HG03064 (cell line): ENCODE measurements around the gene SMIM38.

Experiments used
- ATAC-seq: cut with Tn5 transposase; IDR thresholded peaks from one replicate; pipeline ENCODE4 v1.9.1; 2021; ENCODE audit warnings: low read depth; ENCODE audit not compliant: unreplicated experiment

The SMIM38 gene

DNA sequence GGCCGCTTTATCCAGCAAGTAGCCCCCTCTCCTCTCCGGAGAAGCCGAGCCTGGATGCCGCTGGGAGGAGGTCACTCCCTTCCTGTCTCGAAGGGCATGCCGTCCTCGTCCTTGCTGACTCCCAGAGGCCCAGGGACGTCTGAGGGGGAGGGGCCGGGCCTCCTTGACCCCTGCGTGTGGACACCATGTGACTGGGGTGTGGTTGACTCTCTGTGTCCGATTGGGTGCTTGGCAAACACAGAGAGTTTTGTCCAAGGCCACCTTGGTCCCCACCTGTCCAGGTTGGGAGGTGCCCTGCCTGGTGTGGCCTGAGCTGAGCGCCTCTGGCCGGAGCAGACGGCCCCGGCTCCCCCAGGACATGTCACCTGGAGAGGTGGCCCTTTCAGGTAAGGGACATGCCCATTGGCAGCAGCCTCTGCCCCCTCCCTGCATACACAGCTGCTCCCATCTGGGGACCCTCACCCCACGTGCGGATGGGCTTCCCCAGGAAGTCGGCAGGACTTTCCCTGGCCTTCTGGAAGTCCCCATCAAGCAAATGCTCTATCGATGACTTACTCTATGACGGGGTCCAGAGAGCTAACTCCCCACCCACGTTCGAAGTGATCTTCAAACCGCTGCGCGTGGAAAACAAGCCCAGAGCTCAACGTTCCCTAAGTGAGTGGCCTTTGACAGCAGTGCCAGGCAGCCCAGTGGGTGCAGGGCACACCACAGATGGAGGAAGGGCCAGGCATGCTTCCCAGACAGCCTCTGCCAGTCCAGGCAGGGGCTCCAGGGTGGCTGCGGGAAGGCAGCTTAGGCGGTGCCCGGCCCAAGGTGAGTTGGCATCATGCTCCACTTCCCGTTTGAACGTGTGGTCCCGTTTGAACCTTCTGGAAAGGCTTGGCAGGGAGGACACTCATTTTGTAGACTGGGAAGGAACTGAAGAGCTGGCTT is at the start of gene SMIM38:
Gene SMIM38, plus strand, starts transcription at position 634 of the 933 bp plus-strand sequence. CDS start 1,912 bp downstream, outside the sequence.
- ATAC-seq = no peak

DNA sequence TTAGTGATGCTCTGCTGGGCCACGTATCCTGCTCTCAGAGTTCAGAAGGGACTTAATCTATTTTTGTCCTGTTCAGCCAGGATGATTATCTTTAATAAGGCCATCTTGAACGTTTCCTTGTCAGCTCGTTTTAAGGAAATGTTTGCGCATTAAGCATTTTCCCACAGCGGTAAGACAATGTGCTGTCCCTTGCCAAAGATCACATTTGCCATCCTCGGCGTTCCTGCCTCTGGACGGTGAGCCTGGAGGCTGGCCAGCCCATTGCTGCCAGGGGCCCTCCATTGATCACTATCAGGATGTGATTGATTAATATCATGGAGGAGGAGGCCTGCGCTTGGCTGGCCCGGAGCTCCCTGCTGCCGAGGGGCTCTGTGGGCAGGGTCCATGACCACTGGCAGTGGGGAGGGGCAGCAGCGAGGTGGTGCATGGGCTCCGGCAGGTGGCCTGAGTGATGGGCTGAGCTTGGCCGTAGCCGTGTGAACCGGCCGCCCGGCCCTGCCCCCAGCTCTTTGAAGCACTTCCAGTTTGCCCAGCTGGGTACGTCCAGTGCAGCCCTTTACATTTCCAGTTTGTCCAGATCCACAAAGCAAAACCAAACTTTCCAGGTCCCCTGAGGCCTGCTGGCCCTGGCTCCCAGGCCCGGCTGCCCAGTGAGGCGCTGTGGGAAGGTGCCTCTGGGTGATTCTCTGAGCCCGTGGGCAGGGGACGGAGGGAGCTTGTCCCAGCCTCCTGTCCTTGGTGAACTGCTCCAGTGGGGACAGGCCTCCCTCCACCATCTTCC is 49.5 kb upstream of the SMIM38 start:
- ATAC-seq = no peak

DNA sequence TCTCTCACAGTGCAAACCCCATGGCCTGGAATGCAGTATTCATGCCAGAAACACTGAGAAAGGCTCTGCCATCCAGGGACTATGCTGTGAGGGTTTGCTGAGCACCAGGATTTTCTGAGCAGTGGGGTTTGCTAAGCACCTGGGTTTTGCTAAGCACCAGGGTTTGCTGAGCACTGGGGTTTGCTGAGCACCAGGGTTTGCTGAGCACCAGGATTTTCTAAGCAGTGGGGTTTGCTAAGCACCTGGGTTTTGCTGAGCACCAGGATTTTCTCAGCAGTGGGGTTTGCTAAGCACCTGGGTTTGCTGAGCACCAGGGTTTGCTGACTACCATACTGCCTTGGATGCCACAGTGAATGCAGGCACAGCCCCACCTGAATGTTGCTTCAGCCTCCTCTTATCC is 48.3 kb upstream of the SMIM38 start:
- ATAC-seq = no peak

DNA sequence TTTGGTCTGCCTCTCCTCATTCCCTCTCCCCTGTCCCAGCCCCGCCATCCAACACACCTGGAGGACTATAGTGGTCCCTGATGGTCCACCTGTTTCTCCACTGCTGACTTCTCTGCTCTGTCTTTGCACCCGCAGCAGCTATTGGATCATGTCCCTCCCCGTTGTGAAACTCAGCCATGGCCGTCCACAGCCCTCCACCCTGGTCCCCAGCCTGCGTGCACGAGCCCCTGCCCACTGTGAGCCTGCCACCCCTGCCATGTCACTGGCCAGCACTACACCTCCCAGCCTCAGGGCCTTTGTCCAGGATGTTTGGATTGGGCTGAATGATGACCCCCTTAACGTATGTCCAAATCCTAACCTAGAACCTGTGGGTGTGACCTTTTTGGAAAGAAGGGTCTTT is 47.7 kb upstream of the SMIM38 start:
- ATAC-seq = no peak

DNA sequence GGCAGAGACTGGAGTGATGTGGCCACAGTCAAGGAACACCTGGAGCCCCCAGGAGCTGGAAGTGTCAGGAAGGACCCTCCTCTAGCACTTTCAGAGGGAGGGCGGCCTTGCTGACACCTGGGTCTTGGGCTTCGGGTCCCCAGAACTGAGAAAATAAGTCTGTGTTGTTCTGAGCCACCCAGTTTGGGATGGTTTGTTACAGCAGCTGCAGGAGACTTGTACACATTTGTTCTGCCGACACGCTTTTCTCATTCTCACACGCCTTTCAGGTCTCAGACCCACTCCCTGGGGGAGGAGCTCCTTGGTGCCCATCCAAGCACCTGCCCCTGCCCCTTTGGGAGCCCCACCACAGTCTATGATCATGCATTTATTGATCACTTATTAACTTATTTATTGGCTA is 47.2 kb upstream of the SMIM38 start:
- no peak for ATAC-seq

DNA sequence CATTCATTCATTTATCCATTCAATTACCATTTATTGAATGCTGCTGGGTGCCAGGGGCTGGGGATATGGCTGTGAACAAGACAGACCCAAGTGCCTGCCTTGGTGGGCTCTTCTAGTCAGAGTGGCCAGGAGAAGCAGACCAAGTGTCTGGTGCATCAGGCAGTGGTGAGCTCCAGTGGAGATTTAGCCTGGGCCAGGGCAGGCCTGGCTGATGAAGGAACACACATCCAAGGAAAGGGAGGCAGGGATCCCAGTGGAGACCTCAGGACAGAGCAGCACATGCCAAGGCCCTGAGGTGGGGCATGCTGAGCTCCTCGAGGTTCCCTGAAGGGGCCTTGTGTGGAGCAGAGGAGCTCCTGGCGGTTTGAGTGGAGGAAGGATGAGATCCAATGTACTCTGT is 46.6 kb upstream of the SMIM38 start:
- ATAC-seq = no peak

DNA sequence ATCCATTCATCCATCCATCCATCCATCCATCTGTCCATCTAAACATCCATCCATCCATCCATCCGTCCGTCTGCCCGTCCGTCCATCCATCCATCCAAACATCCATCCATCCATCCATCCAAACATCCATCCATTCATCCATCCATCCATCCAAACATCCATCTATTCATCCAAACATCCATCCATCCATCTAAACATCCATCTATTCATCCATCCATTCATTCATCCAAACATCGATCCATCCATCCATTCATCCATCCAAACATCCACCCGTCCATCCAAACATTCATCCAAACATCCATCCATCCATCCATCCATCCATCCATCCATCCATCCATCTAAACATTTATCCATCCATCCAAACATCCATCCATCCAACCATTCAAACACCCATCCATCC is 45.3 kb upstream of the SMIM38 start:
- no peak for ATAC-seq

DNA sequence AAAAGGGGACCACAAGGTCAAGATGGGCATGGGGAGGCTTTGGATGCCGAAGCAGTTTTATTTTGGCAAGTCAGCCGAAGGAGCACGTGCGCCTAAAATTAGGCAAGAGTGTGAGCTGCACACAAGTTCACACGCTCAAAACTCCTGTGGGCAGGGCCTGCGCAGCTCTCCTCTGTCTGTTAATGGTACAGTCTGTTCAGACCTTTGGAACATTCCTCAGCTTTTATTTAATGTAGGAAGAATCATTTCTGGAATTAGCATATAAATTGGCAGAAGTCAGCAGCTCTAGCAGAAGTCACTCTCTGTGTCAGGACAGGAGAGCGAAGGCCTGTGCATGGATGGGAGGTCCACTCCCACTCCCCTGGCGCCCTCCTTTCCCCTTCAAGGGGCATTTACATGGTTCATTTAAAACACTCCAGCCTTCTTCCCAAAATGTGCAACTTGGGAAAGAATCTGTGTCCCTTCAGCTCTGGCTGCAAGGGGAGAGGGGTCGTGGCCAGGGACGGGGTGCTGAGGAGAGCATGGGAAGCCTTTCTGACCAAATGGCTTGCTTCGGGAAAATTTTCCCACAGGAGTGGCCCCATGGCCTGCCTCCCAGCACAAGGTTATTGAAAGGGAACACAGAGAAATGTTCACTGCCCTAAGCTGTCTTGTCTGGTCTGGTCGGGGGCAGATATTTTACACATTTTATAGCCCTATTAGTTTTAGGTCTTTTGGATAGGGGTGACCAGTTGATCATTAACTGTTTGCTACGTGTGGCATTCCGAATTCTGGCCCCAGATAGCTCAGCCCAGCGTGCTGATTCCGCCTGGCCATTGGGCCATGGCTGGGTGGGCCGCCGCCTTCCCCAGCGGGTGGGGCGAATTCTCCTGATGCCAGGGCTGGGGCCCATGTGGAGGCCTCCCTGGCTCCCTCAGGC is 43.9 kb upstream of the SMIM38 start:
- ATAC-seq = no peak

DNA sequence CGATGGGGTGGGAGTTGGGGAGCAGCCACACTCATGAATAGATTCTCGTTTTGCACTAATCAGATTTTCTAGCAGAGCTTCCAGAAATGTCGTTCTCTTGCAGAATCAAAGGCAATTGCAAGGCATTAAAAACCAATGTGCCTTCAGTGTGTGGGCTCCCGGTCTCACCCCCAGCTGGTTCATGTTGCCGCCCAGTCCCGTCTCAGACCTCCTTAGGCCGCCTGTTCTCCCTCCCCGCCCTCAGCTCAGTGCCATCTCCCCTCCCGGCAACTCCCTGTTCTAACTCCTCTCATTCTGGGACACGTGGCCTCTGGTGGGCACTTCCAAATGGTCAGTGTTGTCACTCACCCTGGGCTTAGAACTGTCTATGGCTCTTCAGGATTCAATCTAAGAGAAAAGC is 42.5 kb upstream of the SMIM38 start:
- ATAC-seq = no peak

DNA sequence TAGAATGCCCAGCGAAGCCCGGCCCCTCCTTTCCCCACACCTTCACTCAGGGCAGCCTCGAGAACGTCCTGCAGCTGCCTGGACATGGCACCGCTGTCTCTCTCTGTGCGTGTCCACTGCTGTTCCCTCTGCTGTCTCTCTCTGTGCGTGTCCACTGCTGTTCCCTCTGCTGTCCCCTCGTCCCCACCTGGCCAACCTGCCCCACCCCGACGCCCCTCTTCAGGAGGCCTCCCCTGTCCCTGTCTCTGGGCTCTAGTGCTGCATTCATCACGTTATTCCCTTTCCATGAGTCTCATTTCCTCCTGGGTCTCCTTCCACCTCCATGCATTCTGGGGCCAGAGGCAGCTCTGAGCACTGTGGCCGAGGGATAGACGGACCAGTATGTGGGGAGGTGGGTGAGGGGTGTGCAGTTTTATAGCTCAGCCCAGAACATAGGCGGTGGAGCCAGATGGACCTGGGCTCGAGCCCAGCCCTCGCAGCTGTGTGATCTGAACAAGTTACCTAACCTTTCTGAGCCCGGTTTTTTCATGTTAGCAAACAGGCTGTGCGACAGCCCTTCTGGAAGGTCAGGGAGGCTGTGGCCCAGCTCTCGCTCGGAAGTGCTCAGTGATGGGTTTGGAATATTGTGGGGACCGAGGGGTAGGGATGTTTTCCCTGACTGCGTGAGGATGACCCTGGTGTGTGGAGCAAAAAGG is 41.9 kb upstream of the SMIM38 start:
- ATAC-seq = no peak

DNA sequence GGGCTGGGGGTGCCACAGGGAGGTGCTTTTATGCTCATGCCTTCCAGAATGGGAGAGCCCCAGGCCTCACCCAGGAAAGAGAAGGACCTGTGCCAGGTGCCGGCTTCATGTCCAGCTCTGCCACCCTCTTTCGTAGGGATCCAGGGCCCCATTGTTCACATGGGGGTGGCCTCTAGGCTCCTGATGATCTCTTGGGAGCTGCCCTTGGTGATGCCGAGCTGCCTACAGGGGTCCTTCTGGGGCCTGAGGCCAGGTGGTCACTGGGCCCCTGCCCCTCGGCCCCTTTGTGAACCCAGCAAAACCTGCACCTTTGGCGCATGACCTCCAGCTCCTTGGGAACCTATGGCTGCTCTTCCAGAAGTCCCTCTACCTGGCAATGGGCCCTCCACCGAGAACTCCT is 41.4 kb upstream of the SMIM38 start:
- no peak for ATAC-seq

DNA sequence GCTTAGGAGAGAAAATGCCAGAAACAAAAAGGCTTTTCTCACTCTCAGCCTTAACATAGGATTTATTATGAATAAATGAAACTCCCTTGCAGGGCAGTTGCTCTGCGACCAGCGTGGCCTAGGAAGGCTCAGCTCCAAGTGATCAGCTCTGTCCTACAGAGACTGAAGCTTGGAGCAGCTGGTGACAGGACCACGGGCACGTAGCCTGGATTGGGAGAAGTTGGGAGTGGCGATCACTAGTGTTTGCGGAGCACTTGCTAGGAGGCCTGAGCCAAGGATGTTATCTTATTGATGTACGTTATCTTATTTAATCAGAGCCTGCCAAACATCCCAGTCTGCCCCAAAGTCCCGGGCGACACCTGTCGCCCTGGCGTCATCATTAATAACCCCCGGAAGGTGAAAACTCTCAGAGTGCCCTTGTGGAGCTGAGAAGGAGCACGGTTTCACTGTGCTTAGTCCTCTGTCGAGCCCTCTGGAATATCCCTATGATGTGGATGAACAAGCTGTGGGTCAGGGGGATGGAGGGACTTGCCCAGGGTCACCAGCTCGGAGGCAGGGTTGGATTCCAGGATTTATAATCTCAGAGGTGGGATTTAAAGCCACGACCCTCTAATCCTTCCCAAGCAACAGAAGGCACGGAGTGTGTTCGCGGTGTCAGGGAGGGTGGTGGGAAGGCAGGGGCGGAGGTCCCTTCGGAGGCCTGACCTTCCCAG is 40.8 kb upstream of the SMIM38 start:
- no peak for ATAC-seq

DNA sequence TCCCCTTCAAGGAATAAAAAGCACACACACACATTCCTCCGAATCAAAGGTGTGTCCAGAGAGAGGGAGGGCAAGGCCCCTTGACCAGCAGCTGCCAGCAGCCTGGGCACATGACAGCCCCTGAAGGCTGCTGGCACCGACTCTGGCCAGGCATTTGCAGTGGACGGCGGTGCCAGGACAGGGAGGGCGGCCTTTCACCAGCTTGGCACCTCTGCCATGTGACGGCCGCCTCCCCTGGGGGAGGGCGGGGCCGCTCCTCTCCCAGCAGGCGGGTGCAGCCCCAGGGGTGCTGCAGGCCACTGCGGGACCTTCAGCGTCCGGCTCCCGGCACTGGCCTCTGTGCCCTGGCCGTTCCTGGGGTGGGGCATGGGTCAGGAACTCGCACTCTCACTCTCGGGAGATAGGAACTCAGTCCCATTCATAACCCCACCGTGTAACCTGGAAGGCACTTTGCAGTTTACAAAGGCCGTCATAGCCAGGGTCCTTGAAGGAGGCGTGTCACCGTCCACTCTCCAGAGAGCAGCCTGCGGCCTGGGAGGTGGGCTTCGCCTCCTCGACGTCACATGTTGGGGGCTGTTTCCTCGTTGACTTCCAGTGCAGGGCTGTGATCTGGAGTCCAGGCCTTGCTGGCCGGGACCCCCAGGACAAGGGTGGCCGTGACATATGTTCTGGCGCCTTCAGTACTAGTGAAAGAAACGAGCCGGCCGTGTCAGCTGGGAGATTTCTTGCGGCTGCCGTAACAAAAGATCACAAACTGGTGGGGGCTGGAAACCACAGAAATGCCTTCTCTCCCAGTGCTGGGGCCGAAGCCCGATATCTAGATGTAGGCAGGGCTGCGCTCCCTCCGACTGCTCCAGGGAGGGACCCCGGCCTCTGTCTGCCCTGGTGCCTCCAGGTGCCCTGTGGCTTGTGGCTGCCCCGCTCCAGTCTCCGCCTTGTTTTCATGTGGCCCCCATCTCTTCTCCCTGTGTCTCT is 39.9 kb upstream of the SMIM38 start:
- ATAC-seq = no peak

DNA sequence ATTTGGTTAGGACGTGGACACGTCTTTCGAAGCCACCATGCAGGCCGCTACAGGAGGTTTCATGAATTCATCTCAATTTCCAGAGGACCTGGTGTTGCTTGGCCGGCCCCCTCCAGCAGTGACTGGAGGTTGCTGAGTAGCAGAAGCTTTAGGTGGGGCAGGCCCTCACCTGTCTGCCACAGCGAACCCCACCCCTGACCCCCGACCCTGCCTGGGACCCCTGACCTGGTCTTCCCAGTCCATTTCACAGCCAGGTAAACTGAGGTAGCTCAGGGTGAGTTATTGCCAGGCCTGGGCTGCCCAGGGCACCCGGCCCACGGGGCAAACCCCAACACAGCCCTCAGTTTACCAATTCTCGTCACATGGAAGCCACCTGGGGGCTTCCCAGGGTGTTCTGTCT is 39.1 kb upstream of the SMIM38 start:
- ATAC-seq = no peak

DNA sequence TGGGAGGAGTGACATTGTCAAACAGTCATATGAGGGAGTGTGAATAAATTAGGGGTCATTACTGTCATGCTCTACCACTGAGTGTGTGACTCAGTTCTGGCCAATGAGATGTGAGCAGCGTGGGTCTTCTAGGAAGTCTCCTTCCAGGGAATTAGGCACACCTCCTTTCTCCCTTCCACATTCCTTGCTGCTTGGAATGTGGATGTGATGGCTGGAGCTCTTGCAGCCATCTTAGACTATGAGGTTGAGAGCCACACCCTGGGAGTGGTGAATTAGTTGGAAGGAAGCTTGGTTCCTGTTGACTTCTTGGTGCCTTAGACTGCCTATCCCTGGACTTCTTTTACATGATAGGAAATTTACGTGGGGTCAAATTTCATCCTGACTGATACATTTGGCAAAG is 36.5 kb upstream of the SMIM38 start:
- no peak for ATAC-seq

DNA sequence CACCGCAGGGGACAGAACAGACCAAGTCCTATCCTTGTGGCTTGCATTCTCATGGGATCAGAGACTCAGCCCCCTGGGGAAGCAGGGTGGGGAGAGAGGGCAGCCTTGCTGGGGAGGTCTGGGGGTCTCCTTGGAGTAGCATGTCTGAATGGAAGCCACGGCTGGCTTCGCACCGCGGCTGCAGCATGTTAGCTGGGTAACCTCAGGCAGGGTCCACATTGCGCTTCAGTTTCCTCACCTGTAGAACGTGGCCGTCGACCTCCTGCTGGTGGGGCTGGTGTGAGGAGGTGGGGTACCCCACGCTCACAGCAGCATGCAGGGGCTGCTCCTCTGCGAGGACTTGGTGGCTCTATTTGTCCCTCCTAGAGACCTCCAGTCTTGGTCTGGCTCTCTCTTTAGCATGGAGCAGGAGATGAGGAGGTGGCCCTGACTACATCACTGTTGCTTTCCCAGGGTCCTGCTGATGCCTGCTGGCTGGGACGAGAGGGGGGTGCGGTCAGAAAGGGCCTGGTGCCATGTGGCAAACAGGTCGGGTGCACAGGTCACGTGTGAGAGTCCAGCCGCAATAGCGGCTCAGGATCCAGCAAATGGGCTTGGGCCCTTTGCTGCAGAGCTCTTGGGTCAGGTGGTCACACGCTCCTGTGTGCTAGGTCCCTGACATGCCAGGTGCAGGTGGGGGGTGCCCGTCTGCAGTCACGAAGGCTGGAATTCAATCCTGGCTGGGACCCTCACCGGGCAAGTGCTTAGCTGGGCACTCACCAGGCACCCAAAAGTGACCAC is 35.4 kb upstream of the SMIM38 start:
- no peak for ATAC-seq

DNA sequence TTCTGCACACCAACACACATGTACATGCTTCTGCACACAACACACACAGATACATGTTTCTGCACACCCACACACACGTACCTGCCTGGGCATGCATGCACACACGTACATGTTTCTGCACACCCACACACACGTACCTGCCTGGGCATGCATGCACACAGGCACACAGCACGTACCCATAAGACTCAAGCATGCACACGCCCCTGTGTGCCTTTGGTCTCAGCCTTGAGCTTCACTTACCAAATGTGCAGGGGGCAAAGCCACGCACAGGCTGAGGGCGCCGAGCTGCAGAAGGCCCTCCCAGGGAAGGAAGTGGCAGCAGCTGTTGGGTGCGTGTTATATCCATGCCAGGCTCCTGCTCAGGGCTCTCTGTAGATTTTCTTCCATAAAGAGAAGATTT is 34.7 kb upstream of the SMIM38 start:
- no peak for ATAC-seq
